ENCODE measurements around the gene B9D2. TPM values are rescaled to one million over a fixed set of nuclear protein-coding genes. Genes with fewer than 3 reads are reported as not detected.
A peak's percentile ranks its signal among the peaks of the same experiment; 100 is the strongest.
"Not testable (repeated sequence)": the region's sequence is repeated elsewhere in the genome, so short reads cannot be mapped to it uniquely, and the experiment has no call there.

Gene B9D2
- total and polyA plus RNA-seq, 7 donors = 1.7 to 13.1 (median 2.5) TPM

DNA sequence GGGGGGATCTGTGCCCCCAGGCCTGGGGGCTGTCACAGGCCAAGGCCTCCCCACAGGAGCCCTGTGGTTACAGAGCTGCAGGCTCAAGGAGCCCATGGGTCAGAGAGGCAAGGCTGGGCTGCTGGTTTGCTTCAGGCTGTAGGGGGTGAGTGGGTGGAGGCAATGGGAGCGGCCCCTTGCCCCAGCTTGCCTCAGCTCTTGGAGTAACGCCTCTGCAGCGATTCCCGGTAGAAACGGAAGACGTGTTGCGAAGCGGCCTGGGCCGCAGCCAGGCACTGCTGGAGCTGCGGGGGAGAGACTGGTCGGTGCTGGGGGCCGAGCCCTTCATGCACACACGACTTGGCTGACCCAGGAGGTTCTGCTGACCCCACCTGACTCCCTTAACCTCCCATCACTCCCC is 22.5 kb upstream of the B9D2 start:
- Histone ChIP-seq H3K36me3 (ENCODE audit: insufficient read depth in 1 of 2, low read depth in 1 of 2) (peaks cover 4 to 78% of the 10 kb centered on the region in 2 donors), H3K9me3 (no peaks in the 10 kb centered on the region), H3K4me3 (no peak overlapping the region), H3K4me1 (no peaks in the 10 kb centered on the region), H3K27me3 (ENCODE audit: insufficient read depth in 3 of 3, low read length in 2 of 3) (no peaks in the 10 kb centered on the region), H3K27ac (no peak overlapping the region)
- DNase-seq (no peak), ATAC-seq (no peak)
- 82 to 89% (median 87%) methylated on average over 13 of the region's 13 CpGs for WGBS, 3 donors
- TF ChIP-seq, protein P1, sequence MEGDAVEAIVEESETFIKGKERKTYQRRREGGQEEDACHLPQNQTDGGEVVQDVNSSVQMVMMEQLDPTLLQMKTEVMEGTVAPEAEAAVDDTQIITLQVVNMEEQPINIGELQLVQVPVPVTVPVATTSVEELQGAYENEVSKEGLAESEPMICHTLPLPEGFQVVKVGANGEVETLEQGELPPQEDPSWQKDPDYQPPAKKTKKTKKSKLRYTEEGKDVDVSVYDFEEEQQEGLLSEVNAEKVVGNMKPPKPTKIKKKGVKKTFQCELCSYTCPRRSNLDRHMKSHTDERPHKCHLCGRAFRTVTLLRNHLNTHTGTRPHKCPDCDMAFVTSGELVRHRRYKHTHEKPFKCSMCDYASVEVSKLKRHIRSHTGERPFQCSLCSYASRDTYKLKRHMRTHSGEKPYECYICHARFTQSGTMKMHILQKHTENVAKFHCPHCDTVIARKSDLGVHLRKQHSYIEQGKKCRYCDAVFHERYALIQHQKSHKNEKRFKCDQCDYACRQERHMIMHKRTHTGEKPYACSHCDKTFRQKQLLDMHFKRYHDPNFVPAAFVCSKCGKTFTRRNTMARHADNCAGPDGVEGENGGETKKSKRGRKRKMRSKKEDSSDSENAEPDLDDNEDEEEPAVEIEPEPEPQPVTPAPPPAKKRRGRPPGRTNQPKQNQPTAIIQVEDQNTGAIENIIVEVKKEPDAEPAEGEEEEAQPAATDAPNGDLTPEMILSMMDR (IDR thresholded peaks at IDR 0.05) = no peak
- intact Hi-C loops (cut with DNase I) = no loop called here

GRCh38 chr19:41384351-41384750 is 20.4 kb upstream of the B9D2 start:
- Histone ChIP-seq H3K27ac (no peak overlapping the region), H3K4me1 (no peaks in the 10 kb centered on the region), H3K27me3 (ENCODE audit: insufficient read depth in 3 of 3, low read length in 2 of 3) (no peaks in the 10 kb centered on the region), H3K9me3 (no peaks in the 10 kb centered on the region), H3K4me3 (no peak overlapping the region), H3K36me3 (ENCODE audit: insufficient read depth in 1 of 2, low read depth in 1 of 2) (peaks cover 0 to 57% of the 10 kb centered on the region in 2 donors)
- ATAC-seq (no peak), DNase-seq (no peak)
- TF ChIP-seq, protein P1 (IDR thresholded peaks at IDR 0.05) = no peak
- intact Hi-C loops (cut with DNase I) = loop anchor here in 1 of 2 donors (5.0 kb wide), 1 partner anchor 43 kb away; the partner anchor contains the start of gene B3GNT8
- WGBS, 3 donors = 89 to 95% (median 94%) methylated on average over 5 of the region's 5 CpGs

DNA sequence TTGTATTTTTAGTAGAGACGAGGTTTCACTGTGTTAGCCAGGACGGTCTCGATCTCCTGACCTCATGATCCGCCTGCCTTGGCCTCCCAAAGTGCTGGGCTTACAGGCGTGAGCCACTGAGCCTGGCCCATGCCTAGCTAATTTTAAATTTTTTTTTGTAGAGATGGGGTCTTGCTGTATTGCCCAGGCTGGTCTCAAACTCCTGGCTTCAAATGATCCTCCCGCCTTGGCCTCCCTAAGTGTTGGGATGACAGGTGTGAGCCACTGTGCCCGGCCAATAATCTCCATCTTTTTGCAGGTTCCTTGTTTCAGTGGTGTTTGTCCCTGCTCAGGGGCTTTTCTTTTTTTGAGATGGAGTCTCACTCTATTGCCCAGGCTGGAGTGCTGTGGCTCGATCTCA is 17.6 kb upstream of the B9D2 start:
- ATAC-seq; H3K9me3 ChIP-seq; H3K4me1 ChIP-seq; H3K27ac ChIP-seq; DNase-seq; H3K4me3 ChIP-seq; H3K27me3 ChIP-seq (ENCODE audit: insufficient read depth in 3 of 3, low read length in 2 of 3): not testable (repeated sequence)
- WGBS, 3 donors = 94 to 97% (median 95%) methylated on average over 8 of the region's 8 CpGs
- intact Hi-C loops (cut with DNase I) = loop anchor here in 1 of 2 donors (5.0 kb wide), 1 partner anchor 46 kb away; the partner anchor contains the start of gene B3GNT8
- peaks cover 0 to 29% of the 10 kb centered on the region in 2 donors for H3K36me3 ChIP-seq (ENCODE audit: insufficient read depth in 1 of 2, low read depth in 1 of 2)

GRCh38 chr19:41377977-41378709 is 14.2 kb upstream of the B9D2 start:
- peaks cover 0 to 6% of the 10 kb centered on the region in 2 donors for H3K36me3 ChIP-seq (ENCODE audit: insufficient read depth in 1 of 2, low read depth in 1 of 2)
- no peak overlapping the region for H3K4me3 ChIP-seq
- WGBS, 3 donors = 45 to 54% (median 48%) methylated on average over 9 of the region's 9 CpGs
- intact Hi-C loops (cut with DNase I) = no loop called here
- no peak for ATAC-seq
- H3K27ac ChIP-seq = peak overlapping the region; percentile 23
- peak in 1 of 2 donors; percentile 42 for DNase-seq
- peaks cover 0 to 10% (median 2%) of the 10 kb centered on the region in 3 donors for H3K27me3 ChIP-seq (ENCODE audit: insufficient read depth in 3 of 3, low read length in 2 of 3)
- peaks cover 15% of the 10 kb centered on the region for H3K4me1 ChIP-seq
- TF ChIP-seq, protein P1 (IDR thresholded peaks at IDR 0.05) = no peak
- no peaks in the 10 kb centered on the region for H3K9me3 ChIP-seq

- TF ChIP-seq, protein P1 (IDR thresholded peaks at IDR 0.05) = no peak
- no peak for ATAC-seq
- Histone ChIP-seq H3K27me3 (ENCODE audit: insufficient read depth in 3 of 3, low read length in 2 of 3) (peaks cover 0 to 10% (median 2%) of the 10 kb centered on the region in 3 donors), H3K9me3 (no peaks in the 10 kb centered on the region), H3K4me3 (peak overlapping the region; percentile 69), H3K27ac (no peak overlapping the region), H3K36me3 (ENCODE audit: insufficient read depth in 1 of 2, low read depth in 1 of 2) (no peaks in the 10 kb centered on the region), H3K4me1 (peaks cover 15% of the 10 kb centered on the region)
- WGBS, 3 donors = 62 to 71% (median 66%) methylated on average over 8 of the region's 8 CpGs
- intact Hi-C loops (cut with DNase I) = no loop called here
- DNase-seq = no peak
These were observed 13.0 kb upstream of the B9D2 start for GRCh38 chr19:41376998-41377365.
